Measurements from ENCODE around the gene ZNF444. TPM values are rescaled to one million over a fixed set of nuclear protein-coding genes. Genes with fewer than 3 reads are reported as not detected.

Gene ZNF444
- total and polyA plus RNA-seq, 2 of the 8 experiments (the other 6 are each of a cell fraction or from before 2014, with no cell fraction given): 49.5 to 54.5 TPM

- no peak for TF ChIP-seq E2F6 (IDR thresholded peaks at IDR 0.05)
- TF ChIP-seq SIX5 (IDR thresholded peaks at IDR 0.05; ENCODE audit: low read depth, low read length): no peak
- no peak for TF ChIP-seq JUN (IDR thresholded peaks at IDR 0.05; ENCODE audit: low read depth, low read length)
- no peak for TF ChIP-seq PHF8 (conservative IDR thresholded peaks at IDR 0.05; ENCODE audit: low read depth, low read length)
These were observed 43.8 kb upstream of the ZNF444 start (continued) for GRCh38 chr19:56097306-56097705.

Measured in H1 (cell line).